Choroid plexus epithelial cell (primary cell): ENCODE data around the gene KCNJ1.
A peak's percentile ranks its signal among the peaks of the same experiment; 100 is the strongest.

Experiments used
- DNase-seq: peaks from one replicate; pipeline ENCODE4 v3.0.0-alpha.2; 2010; ENCODE audit warnings: low read depth
- H3K4me3 ChIP-seq: 2 replicates; pipeline ENCODE4 v1.5.1; 2011; ENCODE audit warnings: low read depth, mild to moderate bottlenecking, control low read depth, low read length, moderate library complexity
- TF ChIP-seq, protein P1 (sequence below): conservative IDR thresholded peaks from 2 replicates; pipeline ENCODE4 v1.5.1; 2011; ENCODE audit warnings: low read depth, mild to moderate bottlenecking, control low read depth, inconsistent platforms, low read length, moderate library complexity

The KCNJ1 gene

DNA sequence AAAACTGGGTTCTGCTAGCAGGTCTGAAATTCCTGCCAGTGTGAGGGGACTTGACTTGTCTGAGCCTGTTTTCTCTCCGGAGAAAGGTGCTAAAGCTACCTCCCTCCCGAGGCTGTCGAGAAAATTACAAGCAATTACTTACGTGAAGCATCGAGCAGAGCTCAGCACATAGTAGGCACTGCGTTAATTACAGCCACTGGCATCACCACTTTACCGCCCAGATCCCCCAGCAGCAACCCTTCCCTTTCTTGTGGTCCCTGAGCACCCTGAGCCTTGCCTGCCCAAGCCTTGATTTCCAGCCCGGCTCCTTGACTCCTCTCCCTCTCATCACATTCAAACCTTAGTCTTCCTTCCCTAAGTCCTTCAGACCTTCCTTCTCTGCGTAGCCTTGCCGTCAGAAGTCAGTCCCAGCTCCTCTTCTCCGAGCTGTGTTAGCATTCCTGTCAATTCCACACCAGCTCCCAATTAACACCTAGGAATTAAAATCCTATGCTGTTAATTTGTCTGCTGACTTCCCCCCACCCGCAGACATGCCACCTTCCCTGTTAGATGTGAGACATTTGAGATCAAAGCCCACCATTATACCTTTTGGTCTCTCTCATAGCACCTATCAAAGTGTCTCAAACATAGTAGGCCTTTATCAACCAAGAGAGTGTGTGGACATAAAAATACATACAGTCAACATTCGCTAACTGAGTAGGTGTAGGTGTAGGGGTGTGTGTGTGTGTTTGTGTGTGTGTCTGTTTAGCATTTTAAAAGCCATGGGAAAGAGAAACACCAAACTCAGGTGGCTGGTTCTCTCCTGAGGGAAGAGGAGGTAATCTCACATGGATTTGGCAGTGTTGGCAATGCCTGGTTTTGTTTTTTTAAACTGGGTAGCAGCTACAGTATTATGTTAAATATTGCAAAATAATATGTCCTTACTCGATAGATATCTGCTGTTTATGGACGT is 21.2 kb upstream of the KCNJ1 start:
- TF ChIP-seq, protein P1, sequence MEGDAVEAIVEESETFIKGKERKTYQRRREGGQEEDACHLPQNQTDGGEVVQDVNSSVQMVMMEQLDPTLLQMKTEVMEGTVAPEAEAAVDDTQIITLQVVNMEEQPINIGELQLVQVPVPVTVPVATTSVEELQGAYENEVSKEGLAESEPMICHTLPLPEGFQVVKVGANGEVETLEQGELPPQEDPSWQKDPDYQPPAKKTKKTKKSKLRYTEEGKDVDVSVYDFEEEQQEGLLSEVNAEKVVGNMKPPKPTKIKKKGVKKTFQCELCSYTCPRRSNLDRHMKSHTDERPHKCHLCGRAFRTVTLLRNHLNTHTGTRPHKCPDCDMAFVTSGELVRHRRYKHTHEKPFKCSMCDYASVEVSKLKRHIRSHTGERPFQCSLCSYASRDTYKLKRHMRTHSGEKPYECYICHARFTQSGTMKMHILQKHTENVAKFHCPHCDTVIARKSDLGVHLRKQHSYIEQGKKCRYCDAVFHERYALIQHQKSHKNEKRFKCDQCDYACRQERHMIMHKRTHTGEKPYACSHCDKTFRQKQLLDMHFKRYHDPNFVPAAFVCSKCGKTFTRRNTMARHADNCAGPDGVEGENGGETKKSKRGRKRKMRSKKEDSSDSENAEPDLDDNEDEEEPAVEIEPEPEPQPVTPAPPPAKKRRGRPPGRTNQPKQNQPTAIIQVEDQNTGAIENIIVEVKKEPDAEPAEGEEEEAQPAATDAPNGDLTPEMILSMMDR: no peak
- H3K4me3 ChIP-seq: no peak overlapping the region
- DNase-seq: no peak

DNA sequence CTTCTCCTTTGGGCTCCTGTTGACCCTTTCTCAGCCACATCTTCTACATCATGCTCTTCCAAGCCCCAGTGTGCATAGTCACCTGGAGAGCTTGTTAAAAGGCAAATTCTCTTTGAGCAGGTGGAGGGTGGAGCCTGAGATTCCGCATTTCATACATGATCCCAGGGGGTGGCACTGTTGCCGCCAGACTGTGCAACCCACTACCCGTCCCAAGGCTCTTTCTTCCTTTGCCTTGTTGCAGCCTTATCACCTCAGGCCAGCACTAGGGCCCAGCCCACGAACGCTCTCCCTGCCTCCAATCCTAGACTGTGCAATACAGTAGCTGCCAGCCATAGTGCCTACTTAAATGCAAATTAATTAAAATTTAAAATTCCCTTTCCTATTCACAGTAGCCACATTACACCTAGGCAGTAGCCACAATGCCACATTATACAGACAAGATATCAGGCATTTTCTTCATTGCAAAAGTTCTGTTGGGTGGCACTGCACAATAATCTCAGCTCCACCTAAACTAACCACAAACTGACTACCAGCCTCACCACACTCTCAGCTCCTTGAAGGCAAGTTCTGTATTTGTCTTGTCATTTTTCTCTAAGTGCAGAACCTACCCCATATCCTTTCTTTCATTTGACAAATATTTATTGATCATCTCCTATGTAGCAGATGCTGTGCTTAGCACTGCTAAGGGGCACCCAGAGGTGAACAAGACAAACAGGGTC is 19.5 kb upstream of the KCNJ1 start:
- TF ChIP-seq, protein P1: peak; percentile 40
- no peak overlapping the region for H3K4me3 ChIP-seq
- peak; percentile 22 for DNase-seq

DNA sequence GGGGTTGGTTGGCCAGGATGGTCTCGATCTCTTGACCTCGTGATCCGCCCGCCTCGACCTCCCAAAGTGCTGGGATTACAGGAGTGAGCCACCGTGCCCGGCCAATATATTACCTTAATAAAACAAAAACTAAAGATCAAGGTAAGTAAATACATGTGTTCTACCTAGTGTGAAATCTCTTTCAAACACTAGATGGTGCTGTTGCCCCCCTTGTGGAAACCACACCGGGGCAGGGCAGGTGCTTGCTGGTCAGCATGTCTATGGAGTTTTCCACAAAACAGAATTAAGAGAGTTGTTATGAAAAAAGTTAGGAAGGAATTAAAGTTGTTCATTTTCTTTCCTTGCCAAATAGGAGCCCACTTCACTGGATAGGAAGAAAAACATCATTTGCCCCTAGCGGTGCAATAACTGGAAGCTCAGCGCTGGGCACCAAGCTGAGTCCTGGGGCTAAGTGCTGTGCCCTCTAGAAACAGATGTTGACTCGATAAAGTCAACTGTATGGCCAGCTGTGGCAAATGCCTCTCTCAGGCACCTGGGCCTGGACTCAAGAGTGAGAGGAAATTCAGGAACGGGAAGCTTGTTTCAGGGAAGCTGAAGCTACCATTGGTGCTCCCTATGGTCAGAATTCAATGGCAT is 17.7 kb upstream of the KCNJ1 start:
- TF ChIP-seq, protein P1: peak; percentile 87
- H3K4me3 ChIP-seq: no peak overlapping the region
- DNase-seq: peak; percentile 81

DNA sequence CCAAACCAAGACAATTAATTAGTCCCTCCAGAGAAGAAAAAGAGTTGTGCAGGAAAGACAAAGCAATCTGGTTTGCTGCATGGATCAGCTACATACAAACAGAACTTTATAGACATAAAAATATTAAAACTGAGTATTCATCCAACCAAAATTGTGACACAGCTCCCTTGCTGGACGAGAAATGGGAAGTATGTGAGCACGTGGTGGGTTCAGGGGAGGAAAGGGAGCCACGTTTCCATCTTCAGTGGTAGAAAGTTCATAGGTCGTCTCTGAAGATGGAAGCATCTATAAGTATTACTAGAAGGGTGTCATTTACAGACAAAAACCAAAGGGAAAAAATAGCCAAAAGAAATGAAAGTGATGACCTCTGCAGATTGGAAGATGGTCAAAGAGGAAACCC is 17.0 kb upstream of the KCNJ1 start:
- DNase-seq: no peak
- TF ChIP-seq, protein P1: no peak
- no peak overlapping the region for H3K4me3 ChIP-seq

DNA sequence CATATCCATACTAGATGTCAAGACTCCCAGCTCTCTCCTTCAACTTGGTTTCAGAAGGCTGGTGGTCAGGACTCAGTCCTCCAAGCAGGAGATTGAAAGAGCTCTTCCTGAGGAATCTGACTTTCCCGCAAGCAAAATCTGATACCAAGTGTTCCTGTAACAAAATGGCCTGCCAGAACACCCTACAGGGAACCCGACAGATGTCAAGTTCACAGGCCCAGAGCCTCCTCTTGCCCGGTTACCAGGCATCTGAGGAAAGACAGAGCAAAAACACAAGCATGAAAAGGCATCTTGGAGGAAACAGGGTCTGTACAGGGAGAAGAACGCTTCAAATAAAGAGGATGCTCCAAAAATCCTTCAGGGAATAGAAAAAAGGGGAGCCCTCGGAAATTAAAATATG is 15.4 kb upstream of the KCNJ1 start:
- no peak for DNase-seq
- no peak overlapping the region for H3K4me3 ChIP-seq
- TF ChIP-seq, protein P1: no peak

DNA sequence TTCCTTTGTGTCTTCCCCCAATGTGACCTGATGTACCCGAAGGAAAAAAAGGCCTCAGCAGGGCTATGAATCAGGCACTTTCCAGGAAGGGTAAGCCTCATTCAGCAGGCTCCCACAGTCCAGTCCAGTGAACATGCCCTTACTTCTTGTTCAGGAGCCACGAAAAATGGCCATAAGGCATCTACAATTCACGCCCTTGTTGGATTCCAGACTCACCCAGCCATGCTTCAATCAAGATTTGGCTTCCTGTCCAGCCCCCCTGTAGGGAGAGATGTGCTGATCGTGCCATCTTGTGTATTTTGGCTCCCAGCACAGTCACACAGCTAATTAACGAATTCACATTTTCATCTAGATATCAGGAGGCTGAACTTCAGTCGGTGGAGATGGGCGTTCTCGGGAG is 14.1 kb upstream of the KCNJ1 start:
- no peak for DNase-seq
- TF ChIP-seq, protein P1: no peak
- no peak overlapping the region for H3K4me3 ChIP-seq
